HG03378 (cell line): Measurements from ENCODE around the gene SGK1.

Experiments
- ATAC-seq: cut with Tn5 transposase; IDR thresholded peaks from one replicate; pipeline ENCODE4 v1.9.1; 2021; ENCODE audit warnings: mild to moderate bottlenecking, moderate library complexity; ENCODE audit not compliant: unreplicated experiment

Gene SGK1

GRCh38 chr6:134138226-134138975, 179.5 kb downstream of the SGK1 start:
- no peak for ATAC-seq

DNA sequence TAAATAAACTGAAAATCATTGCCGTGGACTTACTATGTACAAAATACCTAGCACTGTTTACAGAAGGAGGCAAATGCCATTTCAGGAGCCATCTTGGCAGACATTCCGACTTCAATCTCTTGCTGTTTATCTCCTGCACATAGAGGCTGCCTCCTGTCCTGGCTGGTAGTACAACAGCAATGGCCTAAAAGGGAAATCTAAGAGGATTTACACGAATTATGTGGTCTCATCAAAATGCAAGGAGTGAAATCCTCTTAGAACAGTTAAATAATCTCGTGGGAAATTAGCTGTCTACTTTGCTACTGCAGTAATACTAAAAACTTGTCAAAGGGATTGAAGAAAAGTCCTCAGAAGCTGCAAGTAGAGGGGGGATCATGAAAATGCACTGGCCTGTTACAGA, 183.3 kb downstream of the SGK1 start:
- ATAC-seq, result no peak

DNA sequence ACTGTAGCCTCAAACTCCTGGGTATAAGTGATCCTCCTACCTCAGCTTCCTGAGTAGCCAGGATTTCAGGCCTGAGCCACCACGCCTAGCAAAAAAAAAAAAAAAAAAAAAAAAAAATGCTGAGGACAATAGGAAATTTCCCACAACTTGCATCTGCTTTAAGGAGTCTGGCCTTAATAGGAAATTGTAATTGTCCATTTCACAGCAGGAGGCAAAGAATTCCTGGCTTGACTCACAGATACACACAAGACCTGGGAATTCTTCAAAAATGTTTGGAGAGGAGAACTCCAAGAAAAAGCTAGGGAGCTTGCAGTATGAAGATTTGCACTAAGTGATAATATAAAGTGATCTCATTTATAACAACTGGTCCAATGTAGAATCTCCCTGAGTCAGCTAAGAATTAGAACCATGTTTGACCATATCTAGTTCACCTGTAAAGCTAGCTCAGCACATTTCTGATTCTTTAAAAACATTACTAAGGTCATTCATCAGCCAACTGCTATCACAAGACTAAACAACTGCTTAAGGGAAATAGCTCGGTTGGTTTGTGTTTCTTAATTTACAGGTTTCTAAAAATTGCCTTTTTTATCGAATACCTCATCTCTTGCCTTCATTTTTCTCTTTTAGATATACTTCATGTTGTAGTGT, 185.3 kb downstream of the SGK1 start:
- no peak for ATAC-seq

DNA sequence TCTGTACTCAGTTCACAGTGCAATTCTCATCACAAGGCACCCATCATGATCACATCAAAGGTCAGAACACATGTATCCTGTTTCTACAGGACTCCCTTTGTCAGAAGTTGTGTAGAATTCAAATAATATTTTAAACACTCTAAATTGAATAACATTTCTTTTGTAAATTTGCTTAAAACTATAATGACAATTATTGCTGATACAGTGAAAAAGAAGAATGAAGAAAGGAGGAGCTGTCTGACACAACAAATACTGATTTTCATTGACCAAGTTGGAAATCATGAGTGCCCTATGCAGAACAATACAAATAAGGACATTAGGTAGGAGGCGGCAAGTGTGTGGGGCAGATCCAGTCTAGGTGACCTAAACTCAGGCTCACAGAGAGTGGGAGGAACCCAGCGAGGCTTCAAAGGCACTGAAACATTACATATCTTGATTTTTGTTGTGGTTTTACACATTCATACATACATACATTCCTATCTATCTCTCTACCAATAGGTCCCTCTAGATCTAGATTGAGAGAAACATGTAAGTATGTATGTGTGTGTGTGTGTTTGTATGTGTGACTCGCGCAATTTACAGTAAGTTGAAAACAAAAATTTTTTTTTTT, 186.3 kb downstream of the SGK1 start:
- ATAC-seq, result no peak

- no peak for ATAC-seq
These were observed 189.8 kb downstream of the SGK1 start for GRCh38 chr6:134128146-134128545.

- ATAC-seq, result no peak
These were observed 194.2 kb downstream of the SGK1 start for GRCh38 chr6:134123666-134124208.

- no peak for ATAC-seq
These were observed 195.1 kb downstream of the SGK1 start for GRCh38 chr6:134122775-134123174.

- no peak for ATAC-seq
These were observed 198.4 kb downstream of the SGK1 start for GRCh38 chr6:134119486-134119885.
